HG03097 (cell line): ENCODE results near the gene CGB3.
"Not testable (repeated sequence)": the region's sequence is repeated elsewhere in the genome, so short reads cannot be mapped to it uniquely, and the experiment has no call there.

Experiments
- ATAC-seq: cut with Tn5 transposase; IDR thresholded peaks from one replicate; pipeline ENCODE4 v1.9.1; 2021; ENCODE audit not compliant: unreplicated experiment, low FRiP score

The CGB3 gene

DNA sequence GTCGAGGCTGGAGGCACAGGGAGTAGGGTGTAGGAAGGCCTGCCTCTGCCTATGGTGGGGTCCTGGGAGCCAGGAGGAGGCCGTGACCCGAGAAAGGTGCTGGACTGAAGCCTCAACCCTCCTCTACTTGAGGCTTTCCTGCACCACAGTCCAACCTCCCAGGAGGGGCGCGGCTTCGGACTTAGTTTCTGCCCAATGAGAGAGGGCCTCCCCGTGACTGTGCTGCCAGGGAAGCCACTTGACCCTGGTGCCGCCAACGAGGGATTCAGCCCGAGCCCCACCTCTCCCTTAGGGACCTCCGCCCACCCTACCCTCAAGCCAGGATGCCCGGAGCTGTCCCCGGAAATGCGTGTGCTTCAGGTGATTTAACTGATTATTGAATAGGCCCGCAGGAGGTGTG lies at the start of gene CGB3:
Gene CGB3, minus strand, starts transcription at position 101 of the 400 bp plus-strand sequence. CDS start 362 bp downstream, outside the sequence.
- ATAC-seq: not testable (repeated sequence)

DNA sequence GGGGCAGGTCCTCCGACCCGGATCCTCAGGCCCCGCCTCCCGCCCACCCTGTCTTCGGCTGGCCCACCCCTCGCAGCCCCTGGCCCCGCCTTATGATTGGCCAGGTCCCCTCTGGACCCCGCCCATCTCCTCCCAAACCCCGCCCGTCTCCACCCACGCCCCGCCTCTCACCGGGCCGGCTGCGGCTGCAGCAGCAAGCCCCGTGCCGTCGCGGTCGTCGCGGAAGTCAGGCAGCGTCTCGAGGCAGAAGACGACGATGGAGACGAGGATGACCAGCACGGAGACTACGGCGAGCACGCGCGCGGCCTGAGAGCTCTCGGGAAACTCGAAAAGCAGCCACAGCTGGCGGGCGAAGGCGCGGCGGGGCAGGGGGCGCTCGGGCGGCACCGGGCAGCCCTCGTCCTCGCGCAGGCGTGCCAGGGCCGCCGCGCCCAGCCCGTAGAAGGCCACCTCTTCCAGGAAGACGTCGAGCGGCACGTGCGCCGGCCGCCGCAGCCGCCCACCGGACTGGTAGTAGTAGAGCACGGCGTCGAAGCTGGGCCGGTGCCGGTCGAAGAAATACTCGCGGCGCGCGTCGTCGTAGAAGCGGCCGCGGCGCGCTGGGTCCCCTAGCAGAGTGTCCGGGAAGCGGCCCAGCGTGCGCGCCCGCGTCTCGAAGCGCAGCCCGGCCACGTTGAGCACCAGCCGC lies 47.9 kb upstream of the CGB3 start:
- ATAC-seq: no peak

DNA sequence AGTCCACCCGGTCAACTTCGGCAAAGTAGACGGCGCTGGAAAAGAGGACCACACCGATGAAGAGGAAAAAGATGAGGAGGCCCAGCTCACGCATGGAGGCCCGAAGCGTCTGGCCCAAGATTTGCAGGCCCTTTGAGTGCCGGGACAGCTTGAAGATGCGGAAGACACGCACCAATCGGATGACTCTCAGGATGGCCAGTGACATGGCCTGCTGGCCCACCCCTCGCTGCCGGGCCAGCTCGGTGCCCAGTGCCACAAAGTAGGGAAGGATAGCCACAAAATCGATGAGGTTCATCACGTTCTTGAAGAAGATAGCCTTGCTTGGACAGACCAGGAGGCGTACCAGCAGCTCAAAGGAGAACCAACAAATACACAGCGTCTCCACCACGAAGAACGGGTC lies 46.3 kb upstream of the CGB3 start:
- no peak for ATAC-seq

DNA sequence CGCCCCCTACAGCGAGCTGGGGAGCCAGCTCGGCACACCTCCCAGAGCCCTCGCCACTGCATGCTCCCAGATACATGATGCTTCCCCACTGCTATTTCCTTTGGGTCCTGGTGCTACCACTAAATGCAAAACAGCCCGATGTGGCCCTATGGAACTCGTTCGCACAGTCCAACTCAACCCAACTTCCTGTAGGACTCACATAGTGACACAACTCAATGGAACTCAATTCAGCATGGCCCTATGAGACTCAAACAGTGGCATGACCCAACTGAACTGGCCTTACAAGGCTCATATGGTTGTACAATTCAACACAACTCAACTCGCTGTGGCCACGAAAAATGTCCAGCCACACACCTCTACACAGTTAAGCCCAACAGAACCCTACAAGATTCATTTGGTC lies 44.9 kb upstream of the CGB3 start:
- no peak for ATAC-seq

DNA sequence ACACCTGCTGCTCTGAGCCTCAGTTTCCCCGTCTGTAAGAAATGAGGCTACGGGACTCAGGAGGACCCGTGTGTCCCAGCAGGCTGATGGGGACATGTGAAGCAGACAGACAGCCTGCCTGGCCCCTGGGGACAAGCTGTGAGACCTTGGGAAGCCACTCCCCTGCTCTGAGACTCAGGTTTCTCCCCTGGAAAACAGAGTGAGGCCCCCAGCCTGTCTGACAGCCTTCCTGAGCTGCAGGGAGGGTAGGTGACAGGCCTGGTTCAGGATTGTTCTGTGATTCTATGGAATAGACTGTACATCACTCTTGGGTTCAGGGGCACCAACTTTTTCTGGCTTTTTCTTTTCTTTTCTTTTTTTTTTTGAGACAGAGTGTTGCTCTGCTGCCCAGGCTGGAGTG lies 43.4 kb upstream of the CGB3 start:
- no peak for ATAC-seq

DNA sequence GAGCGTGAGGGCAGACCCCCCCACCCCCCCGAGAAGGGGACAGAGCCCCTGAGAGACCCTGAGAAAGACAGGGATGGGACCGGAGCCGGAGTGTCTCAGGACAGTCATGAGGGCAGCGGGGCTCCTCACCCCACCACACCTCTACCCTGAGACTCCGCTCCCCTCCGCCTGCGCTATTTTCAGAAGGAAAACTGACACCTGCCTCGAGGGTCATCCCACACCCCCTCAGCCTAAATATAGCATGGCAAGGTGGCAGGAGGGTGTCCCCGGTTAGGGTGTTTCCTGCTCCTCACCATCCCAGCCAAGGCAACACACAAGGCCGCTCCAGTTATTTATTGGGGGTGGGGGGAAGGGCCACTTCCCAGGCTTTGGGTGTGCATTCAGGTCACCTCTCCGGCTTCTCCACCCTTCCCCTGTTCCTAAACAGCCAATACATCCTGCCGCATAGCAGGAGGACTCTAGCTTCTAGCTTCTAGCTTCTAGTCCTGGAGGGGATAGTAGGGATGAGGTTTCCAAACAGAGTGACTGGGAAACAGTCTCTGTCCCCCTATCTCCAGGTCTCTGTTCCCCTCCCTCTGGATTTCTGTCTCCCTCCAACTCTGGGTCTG lies 41.9 kb upstream of the CGB3 start:
- no peak for ATAC-seq

DNA sequence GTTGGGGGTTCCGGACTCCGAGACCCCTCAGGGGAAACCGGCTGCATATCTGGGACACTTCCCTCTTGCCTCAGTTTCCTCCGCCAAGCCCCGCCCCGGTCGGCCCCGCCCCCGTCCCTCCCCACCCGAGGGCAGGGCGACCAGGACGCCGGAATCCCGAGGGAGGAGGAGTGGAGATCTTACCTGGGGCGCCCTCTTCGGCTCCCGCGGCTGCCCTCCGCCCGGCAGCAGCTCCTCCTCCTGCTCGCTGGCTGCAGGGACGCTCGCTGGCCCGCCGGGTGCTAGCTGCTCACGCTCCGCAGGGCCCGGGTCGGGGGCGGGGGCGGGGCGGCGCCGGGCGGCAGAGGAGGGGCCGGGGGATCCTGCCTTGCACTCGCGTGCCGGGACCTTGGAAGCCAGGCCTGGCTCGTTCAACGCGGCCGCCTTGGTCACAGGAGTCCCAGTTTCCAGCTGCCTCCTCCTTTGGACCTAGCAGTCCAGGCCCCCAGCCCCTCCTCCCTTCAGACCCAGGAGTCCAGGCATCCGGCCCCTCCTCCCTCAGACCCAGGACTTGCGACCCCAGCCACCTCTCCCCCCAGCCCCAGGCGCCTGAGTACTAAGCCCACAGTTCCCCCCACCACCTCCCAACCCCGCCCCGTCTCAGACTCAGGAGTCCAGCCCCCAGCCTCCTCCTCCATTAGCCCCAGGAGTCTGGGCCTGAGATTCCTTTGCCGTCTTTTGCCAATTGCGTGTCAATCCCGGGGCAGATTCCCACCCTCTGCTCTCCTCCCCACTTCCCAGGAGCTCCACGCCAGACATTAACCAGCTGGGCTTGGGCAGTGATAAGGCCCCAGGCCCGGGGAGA lies 40.9 kb upstream of the CGB3 start, which contains the start of gene NTF4:
Gene NTF4, minus strand, starts transcription at position 51 of the 844 bp plus-strand sequence. CDS start 2,821 bp downstream, outside the sequence.
- ATAC-seq: no peak

DNA sequence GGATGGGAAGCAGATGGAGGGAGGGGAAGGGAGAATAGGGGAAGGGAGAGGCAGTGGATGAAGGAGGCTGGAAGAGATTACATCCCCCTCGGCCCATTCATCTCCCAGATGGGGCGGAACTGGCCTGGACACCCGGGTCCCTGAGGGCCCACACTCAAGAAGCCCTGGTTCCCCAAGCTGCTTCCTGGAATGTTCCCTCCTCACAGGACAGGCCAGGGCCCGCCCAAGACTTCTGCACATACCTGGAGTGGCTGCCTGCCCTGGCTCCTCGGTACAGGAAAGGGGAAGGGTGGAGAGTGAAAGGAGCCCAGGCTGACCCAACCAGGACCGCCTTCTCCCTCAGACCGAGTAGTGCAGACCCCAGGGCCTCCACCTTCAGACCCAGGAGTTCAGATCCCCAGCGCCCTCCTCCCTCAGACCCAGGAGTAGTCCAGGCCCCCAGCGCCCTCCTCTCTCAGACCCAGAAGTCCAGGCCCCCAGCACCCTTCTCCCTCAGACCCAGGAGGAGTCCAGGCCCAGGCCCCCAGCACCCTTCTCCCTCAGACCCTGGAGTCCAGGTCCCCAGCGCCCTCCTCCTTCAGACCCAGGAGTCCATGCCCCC lies 40.0 kb upstream of the CGB3 start:
- ATAC-seq: no peak

DNA sequence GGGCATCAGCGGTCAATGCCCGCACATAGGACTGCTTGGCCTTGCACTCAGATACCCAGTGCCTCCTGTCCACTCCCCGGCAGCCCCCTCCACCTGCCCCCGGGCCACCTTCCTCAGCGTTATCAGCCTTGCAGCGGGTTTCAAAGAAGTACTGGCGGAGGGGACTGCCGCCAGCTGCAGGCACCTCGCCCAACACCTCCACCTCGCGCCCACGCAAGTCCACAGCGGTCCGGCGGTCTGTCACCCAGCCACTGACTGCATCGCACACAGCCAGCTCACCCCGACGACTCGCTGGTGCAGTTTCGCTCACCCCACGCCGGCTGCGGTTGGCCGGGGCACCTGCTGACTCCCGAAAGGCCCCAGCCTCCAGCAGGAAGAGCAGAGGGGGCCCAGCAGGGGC lies 37.3 kb upstream of the CGB3 start:
- ATAC-seq: no peak

DNA sequence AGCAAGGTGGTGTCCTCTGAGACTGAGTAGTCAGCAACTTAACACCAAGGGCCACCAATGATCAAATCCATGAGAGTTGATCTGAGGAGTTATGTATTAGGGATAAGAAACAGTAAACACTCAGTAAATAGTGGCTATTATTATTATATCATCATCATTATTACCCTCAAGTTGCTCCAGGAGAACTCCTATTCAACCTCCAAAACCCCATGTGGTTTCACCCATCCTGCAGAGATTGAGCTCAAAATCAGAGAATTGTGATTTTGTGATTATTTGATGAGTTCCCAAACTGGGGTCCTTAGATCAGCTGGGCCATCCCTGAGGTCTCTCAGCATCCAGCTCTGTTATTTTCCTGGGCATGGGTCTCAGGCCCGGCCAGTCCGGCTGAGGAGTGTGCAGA lies 36.9 kb upstream of the CGB3 start:
- ATAC-seq: no peak

DNA sequence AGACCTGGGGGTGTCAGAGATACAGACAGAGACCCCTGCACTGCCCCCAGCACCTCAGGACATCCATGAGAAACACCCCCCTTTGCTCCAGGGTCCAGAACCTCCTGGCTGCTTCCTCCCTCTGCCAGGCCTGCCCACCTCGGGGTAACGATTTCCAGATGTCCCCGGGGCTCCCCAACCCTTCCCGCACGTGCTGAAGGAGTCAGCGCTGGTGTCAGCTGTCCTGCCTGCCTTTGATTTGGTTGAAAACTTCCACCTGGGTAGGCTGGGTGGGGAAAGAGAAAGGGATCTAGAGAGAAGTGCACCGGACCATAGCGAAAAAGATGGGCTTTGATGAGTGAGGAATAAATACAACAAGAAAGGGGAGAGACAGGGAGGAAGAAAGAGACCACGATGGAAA lies 34.9 kb upstream of the CGB3 start:
- no peak for ATAC-seq

DNA sequence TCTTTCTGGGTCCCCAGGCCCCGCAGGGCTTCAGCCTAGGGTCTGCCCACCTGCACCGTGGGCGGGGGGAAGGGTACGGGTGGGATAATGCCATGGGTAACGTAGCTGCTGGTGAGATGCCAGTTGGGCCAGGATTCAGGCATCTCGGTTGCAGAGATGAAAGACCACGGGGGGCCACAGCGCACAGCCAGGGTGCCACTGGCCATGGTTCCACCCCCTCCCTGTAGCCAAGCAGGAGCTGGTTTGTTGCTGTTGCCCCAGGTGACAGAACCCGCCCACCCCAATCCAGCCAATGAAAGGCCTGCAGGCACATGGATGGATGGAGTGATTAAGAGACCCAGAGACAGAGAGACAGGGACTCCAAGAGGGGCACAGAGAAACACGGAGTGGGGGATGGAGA lies 34.4 kb upstream of the CGB3 start:
- ATAC-seq: no peak

DNA sequence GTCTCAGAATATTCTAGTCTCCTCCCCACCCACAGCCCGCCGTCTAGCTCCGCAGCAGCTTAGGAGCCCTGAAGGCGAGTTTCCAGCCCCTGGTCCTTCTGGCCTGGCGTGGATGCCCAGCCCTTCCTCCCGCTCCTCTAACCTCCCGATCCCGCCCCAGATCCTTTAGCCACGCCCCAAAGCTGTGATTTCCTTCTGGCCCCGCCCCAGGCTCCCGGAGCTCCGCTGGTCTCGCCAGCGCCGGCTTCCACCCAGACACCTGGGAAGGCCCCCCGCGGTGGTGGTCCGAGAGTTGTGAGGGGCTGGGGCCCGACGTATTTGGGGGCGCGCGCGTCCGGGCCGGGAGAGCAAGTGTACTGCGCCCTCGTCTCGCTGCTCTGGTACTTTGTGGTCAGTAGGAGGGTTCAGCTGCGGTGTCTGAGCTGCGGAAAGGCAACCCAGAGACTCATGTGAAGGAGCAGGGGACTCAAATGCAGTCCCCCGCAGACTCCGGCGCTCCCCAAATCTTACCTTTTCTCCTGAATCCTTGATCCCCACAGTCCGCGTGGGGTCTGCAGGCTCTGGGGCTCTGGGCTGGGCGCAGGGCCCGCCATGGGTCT lies 33.6 kb upstream of the CGB3 start, which contains the start of gene CGB7:
Gene CGB7, minus strand, starts transcription at position 114 of the 599 bp plus-strand sequence. CDS start 2,374 bp downstream, outside the sequence.
- no peak for ATAC-seq

DNA sequence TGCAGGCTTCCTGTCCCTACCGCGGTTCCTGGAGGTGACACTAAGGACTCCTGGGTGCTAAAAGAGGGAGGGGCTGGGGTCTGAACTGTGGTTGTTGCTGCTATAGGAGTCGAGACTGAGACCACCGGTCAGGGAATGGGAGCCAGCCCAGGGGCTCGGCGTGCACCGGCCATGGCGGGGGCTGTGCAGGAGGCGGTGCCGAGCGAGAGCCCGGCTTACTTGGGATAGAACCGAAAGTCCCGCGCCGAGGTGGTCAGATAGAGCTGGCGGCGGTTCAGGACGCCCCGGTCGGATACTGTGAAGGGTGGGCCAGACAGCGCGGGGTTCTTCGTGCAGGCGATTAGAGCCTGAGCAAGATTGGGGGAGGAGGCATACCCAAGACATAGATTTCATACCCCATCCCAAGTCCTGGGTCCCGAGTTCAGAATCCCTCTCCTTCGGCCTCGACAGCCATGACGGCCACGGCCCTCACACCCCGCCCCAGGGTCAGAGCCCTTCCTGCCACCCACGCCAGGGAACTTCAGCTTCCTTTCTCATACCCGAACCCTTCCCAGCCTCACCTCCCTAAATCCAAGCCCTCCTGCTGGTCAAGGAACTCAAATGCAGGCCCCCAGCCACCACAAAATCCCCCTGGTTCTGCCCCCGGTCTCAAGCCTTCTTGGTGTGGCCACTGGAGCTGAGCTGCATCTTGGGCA lies 32.9 kb upstream of the CGB3 start:
- not testable (repeated sequence) for ATAC-seq

DNA sequence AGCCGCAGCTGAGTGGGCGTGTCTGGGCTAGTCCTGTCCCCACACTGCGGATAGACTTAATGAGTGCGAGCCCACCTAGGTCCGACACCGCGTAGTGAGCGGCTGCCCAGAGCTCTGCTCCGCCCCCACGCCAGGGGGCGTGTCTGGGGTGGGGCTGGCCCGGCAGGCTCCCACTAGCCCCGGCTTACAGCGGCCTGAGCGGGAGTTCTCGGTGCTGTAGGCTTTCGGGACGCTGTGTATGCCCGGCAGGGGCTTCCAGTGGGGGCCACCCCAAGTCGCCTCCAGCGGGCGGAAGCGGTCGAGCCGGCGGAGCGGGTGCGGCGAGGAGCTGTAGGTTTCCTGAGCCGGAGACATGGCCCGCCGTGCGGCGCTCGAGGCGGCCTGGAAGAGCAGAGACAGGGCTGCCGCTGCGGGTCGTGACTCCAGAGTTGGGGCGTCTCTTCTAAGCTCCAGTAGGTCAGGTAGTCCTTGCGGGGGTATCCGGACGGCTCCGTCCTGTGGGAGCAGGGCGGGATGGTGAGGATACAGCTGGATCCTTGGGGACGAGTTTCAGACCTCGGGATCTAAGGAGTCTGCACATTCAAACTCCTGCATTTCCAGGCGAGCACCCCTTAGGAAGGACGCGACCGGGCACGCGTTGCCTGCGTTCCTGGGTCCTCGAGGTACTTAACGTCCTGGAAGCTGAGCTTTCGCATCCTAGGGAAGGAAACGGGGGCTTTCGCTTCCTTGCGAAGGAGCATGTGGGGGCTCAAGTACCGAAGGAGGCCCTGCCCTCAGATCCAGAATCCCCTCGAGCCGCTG lies 32.2 kb upstream of the CGB3 start:
- ATAC-seq: no peak

DNA sequence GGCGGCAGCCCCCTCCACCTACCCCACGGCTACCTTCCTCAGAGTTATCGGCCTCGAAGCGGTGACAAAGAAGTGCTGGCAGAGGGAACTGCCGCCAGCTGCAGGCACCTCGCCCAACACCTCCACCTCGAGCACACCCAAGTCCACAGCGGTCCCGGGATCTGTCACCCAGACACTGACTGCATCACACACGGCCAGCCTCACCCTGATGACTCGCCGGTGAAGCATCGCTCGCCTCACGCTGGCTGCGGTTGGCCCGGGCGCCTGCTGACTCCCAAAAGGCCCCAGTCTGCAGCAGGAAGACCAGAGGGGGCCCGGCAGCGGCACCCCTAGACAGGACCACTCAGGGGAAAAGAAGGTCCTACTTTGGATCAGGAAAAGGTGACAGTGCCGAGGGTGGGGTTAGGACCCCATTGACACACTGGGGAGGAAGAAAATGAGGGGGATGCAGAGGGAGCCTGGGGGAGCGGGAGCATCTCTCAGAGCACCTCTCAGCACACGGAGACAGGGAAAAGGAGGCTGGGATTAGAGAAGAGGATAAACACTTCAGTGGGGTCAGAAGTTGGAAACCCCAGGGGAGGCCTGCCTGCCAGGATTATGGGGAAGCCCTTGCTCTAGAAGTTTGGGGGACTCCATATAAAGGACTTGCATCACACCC lies 26.4 kb upstream of the CGB3 start:
- not testable (repeated sequence) for ATAC-seq

DNA sequence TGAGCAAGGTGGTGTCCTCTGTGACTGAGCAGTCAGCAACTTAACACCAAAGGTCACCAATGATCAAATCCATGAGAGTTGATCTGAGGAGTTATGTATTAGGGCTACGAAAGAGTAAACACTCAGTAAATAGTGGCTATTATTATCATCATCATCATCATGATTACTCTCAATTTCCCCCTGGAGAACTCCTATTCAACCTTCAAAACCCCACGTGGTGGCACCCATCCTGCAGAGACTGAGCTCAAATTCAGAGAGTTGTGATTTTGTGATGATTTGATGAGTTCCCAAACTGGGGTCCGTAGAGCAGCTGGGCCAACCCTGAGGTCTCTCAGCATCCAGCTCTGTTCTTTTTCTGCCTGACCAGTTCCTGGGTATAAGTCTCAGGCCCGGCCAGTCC lies 25.7 kb upstream of the CGB3 start:
- ATAC-seq: not testable (repeated sequence)

DNA sequence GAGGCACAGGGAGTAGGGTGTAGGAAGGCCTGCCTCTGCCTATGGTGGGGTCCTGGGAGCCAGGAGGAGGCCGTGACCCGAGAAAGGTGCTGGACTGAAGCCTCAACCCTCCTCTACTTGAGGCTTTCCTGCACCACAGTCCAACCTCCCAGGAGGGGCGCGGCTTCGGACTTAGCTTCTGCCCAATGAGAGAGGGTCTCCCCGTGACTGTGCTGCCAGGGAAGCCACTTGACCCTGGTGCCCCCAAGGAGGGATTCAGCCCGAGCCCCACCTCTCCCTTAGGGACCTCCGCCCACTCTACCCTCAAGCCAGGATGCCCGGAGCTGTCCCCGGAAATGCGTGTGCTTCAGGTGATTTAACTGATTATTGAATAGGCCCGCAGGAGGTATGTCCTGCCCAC lies 24.9 kb upstream of the CGB3 start, which contains the start of gene CGB8:
Gene CGB8, minus strand, starts transcription at position 101 of the 400 bp plus-strand sequence. CDS start 372 bp downstream, outside the sequence.
- not testable (repeated sequence) for ATAC-seq
